ENCODE results near the gene TMPRSS4. TPM values are rescaled to one million over a fixed set of nuclear protein-coding genes. Genes with fewer than 3 reads are reported as not detected.

TMPRSS4 gene
- total and polyA plus RNA-seq, 9 of the 15 experiments (the other 6 are each of a cell fraction or from before 2014, with no cell fraction given) = 4.0 to 10.0 (median 5.6) TPM

- TF ChIP-seq FOXK2 (conservative IDR thresholded peaks at IDR 0.05 in 1 of 2, IDR thresholded peaks at IDR 0.05 in 1 of 2; ENCODE audit: low read depth in 2 of 2) = peak in 1 of 2 experiments; percentile 94; a peak in 2 of 4 replicates
- TF ChIP-seq ATF7 (IDR thresholded peaks at IDR 0.05) = peak; percentile 91
- TF ChIP-seq, protein P1, sequence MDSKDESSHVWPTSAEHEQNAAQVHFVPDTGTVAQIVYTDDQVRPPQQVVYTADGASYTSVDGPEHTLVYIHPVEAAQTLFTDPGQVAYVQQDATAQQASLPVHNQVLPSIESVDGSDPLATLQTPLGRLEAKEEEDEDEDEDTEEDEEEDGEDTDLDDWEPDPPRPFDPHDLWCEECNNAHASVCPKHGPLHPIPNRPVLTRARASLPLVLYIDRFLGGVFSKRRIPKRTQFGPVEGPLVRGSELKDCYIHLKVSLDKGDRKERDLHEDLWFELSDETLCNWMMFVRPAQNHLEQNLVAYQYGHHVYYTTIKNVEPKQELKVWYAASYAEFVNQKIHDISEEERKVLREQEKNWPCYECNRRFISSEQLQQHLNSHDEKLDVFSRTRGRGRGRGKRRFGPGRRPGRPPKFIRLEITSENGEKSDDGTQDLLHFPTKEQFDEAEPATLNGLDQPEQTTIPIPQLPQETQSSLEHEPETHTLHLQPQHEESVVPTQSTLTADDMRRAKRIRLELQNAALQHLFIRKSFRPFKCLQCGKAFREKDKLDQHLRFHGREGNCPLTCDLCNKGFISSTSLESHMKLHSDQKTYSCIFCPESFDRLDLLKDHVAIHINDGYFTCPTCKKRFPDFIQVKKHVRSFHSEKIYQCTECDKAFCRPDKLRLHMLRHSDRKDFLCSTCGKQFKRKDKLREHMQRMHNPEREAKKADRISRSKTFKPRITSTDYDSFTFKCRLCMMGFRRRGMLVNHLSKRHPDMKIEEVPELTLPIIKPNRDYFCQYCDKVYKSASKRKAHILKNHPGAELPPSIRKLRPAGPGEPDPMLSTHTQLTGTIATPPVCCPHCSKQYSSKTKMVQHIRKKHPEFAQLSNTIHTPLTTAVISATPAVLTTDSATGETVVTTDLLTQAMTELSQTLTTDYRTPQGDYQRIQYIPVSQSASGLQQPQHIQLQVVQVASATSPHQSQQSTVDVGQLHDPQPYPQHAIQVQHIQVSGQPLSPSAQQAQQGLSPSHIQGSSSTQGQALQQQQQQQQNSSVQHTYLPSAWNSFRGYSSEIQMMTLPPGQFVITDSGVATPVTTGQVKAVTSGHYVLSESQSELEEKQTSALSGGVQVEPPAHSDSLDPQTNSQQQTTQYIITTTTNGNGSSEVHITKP (IDR thresholded peaks at IDR 0.05; ENCODE audit: partially characterized antibody) = peak; percentile 99
- TF ChIP-seq EGR1 (conservative IDR thresholded peaks at IDR 0.05) = peak; percentile 47
Measured at GRCh38 chr11:118111019-118111743, 34.3 kb downstream of the TMPRSS4 start (continued).

DNA sequence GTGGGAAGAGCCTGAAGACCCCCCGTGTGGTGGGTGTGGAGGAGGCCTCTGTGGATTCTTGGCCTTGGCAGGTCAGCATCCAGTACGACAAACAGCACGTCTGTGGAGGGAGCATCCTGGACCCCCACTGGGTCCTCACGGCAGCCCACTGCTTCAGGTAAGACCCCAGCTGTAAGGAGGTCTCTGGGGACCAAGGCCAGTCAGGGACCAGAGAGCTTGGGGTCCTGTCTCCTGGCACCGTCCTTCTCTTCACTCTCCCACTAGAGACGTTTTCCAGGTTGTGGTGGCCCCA, 34.8 kb downstream of the TMPRSS4 start:
- peaks cover 3 to 9% of the 10 kb centered on the region in 2 experiments; a peak in 3 of 5 replicates for H3K4me1 ChIP-seq (replicated peaks in 1 of 2; ENCODE audit: control insufficient read depth in 2 of 2, insufficient read depth in 2 of 2, low read length in 2 of 2)
- no peak overlapping the region for H3K4me3 ChIP-seq
- no TSS peak for BruUV-seq (replicated peaks)
- H2AFZ ChIP-seq (ENCODE audit: low read depth, low read length) = no peak overlapping the region
- TF ChIP-seq CHAMP1 (IDR thresholded peaks at IDR 0.05) (no peak), WHSC1 (IDR thresholded peaks at IDR 0.05; ENCODE audit: low read length) (no peak)
- H3K4me2 ChIP-seq (ENCODE audit: insufficient read depth, low read length) = no peak overlapping the region
- no peaks in the 10 kb centered on the region for H3K79me2 ChIP-seq (ENCODE audit: control insufficient read depth, insufficient read depth, low read length)
- intact Hi-C loops (cut with micrococcal nuclease) (no loop called here), in situ Hi-C loops (cut with MboI) (no loop called here)
- ChIA-PET POLR2A (interaction anchor here (0.7 to 1.2 kb wide), 4 partner anchors 8 to 52 kb away, joined by 3 to 4 read pairs (median 4); no protein-coding TSS in a partner anchor), CTCF (ENCODE audit: low intra/inter-chr PET ratio) (no interaction called here)
- H4K20me1 ChIP-seq (replicated peaks; ENCODE audit: control insufficient read depth, insufficient read depth, low read length) = no peaks in the 10 kb centered on the region; the same call in 1 of the 2 replicates
- FAIRE-seq (no peak), ATAC-seq (no peak), DNase-seq (ENCODE audit: extremely low read depth in 1 of 4, low spot score in 3 of 4) (no peak)
- 57% methylated on average over 6 of the region's 6 CpGs for WGBS (ENCODE audit: insufficient coverage, low coverage, missing lambda C conversion rate)
- H3K27ac ChIP-seq (ENCODE audit: extremely low read depth, low read depth, low read length) = no peak overlapping the region
- H3K9me1 ChIP-seq (ENCODE audit: control insufficient read depth, insufficient read depth, low read length) = no peaks in the 10 kb centered on the region
- H3K9ac ChIP-seq (ENCODE audit: insufficient read depth in 1 of 2, low read depth in 2 of 2, low read length in 2 of 2) = peak overlapping the region in 1 of 2 experiments; percentile 23; a peak in 1 of 4 replicates
- H3K27me3 ChIP-seq (ENCODE audit: control insufficient read depth in 2 of 2, insufficient read depth in 2 of 2, low read length in 2 of 2) = no peaks in the 10 kb centered on the region
- no peaks in the 10 kb centered on the region for H3K9me3 ChIP-seq (replicated peaks; ENCODE audit: control insufficient read depth, insufficient read depth, low read depth, low read length)
- no peaks in the 10 kb centered on the region for H3K36me3 ChIP-seq (ENCODE audit: control insufficient read depth, insufficient read depth, low read length)
